Sigmoid colon (tissue), 7 donors: ENCODE measurements around the gene UROD. TPM values are rescaled to one million over a fixed set of nuclear protein-coding genes. Genes with fewer than 3 reads are reported as not detected.

Experiments used
- DNase-seq: peaks from one replicate; pipeline ENCODE4 v3.0.0-alpha.2; 2019
- H3K27ac ChIP-seq, 4 donors: fragments of 200-600 bp; sonication (generic); one replicate each; pipeline ENCODE4 v1.5.1; 2016 to 2019; ENCODE audit warnings: mild to moderate bottlenecking in 1 of 4
- H3K27me3 ChIP-seq, 3 donors: fragments of 200-600 bp; sonication (generic); one replicate each; pipeline ENCODE4 v1.5.1; 2019; ENCODE audit warnings: mild to moderate bottlenecking in 1 of 3
- H3K36me3 ChIP-seq, 4 donors: fragments of 200-600 bp; sonication (generic); one replicate each; pipeline ENCODE4 v1.5.1; 2016 to 2019
- H3K4me1 ChIP-seq, 4 donors: fragments of 200-600 bp; sonication (generic); one replicate each; pipeline ENCODE4 v1.5.1; 2017 to 2019
- H3K4me3 ChIP-seq, 4 donors: fragments of 200-600 bp; sonication (generic); one replicate each; pipeline ENCODE4 v1.5.1; 2017 to 2019; ENCODE audit warnings: mild to moderate bottlenecking in 2 of 4, moderate library complexity in 1 of 4
- H3K9me3 ChIP-seq, 4 donors: fragments of 200-600 bp in 3 of 4; sonication (generic) in 3 of 4; one replicate each; pipeline versions ENCODE4 v1.5.1 to v1.6.1; 2013 to 2019
- CTCF ChIP-seq, 4 experiments: fragments of 450-650 bp in 3 of 4; fragments of 200-600 bp in 1 of 4; IDR thresholded peaks; one replicate each; pipeline ENCODE4 v1.5.1; 2016 to 2019; ENCODE audit warnings: antibody characterized with exemption in 4 of 4, mild to moderate bottlenecking in 3 of 4, moderate library complexity in 2 of 4
- EP300 ChIP-seq, 4 donors: sonication (generic); formaldehyde crosslinking; IDR thresholded peaks; one replicate each; pipeline ENCODE4 v1.6.1; 2017; ENCODE audit warnings: antibody characterized with exemption in 4 of 4
- POLR2A ChIP-seq, 2 donors: fragments of 450-650 bp; IDR thresholded peaks; one replicate each; pipeline ENCODE4 v1.6.1; 2016; ENCODE audit warnings: antibody characterized with exemption in 2 of 2, mild to moderate bottlenecking in 2 of 2, moderate library complexity in 2 of 2
- POLR2AphosphoS5 ChIP-seq, 4 donors: sonication (generic); formaldehyde crosslinking; IDR thresholded peaks; one replicate each; pipeline ENCODE4 v1.6.1; 2017; ENCODE audit warnings: antibody characterized with exemption in 4 of 4
- WGBS, 2 donors: extraction: QIAGEN DNeasy Blood & Tissue Kit; methylation state at CpG; one replicate each; pipeline ENCODE4 v1.1.7; 2013; 5-methylcytosine and 5-hydroxymethylcytosine counted together
- intact Hi-C: fragments of 100-400 bp; cut with DNase I; formaldehyde crosslinking; loops from one replicate; pipeline ENCODE4 v1.15.1; 2023
- polyA plus RNA-seq, 3 donors: library from polyadenylated mRNA; stranded (reverse); fragments of 200-250 nt; gene quantifications; one replicate each; pipeline ENCODE4 v1.2.3, GENCODE V29; 2013
- total RNA-seq, 4 donors: library from RNA; depleted of rRNA; stranded (reverse); fragments of >200 nt; gene quantifications; one replicate each; pipeline ENCODE4 v1.1.0, GENCODE V29; 2016
- donor health status: healthy with polysubstance abuse.
- donor health status: Bipolar disorder and iron deficiency.
- donor health status: healthy.

Gene UROD
- total and polyA plus RNA-seq, 7 donors: 58.5 to 99.2 (median 73.8) TPM

DNA sequence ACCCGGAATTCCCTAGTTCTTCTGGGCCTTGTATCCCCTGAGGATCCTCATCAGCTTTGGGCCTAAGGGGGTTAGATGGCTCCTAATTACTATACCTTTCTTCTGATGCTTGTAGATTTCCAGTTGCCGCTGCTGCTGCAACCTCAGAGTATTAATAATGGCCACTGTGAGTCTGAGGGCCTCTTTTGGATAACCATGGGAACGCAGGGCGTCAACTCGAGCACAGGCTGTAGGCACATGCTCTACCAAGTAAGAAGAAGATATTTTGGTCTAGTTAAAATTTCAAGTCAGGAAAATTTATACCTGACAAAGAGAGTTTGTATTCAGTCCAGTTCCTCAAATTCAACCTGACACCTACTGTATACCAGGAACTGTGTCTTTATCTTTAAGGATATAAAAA is 28.2 kb downstream of the UROD start:
- H3K4me1 ChIP-seq: no peaks in the 10 kb centered on the region
- H3K36me3 ChIP-seq: peaks cover 0 to 21% (median 2%) of the 10 kb centered on the region in 4 donors
- H3K9me3 ChIP-seq: no peaks in the 10 kb centered on the region
- DNase-seq: no peak
- H3K4me3 ChIP-seq: no peak overlapping the region
- 96% methylated on average over 5 of the region's 5 CpGs for WGBS, 2 donors
- intact Hi-C loops: no loop called here
- no peaks in the 10 kb centered on the region for H3K27me3 ChIP-seq
- H3K27ac ChIP-seq: no peak overlapping the region
- no peak for TF ChIP-seq POLR2AphosphoS5 (IDR thresholded peaks at IDR 0.05)
- no peak for TF ChIP-seq EP300 (IDR thresholded peaks at IDR 0.05)
- TF ChIP-seq CTCF (IDR thresholded peaks at IDR 0.05): no peak
- TF ChIP-seq POLR2A (IDR thresholded peaks at IDR 0.05): no peak

- H3K36me3 ChIP-seq: peaks cover 0 to 11% (median 2%) of the 10 kb centered on the region in 4 donors
- H3K27ac ChIP-seq: no peak overlapping the region
- TF ChIP-seq POLR2AphosphoS5 (IDR thresholded peaks at IDR 0.05): no peak
- no peaks in the 10 kb centered on the region for H3K27me3 ChIP-seq
- WGBS, 2 donors: 93 to 95% methylated on average over 5 of the region's 5 CpGs
- intact Hi-C loops: no loop called here
- H3K9me3 ChIP-seq: no peaks in the 10 kb centered on the region
- no peak overlapping the region for H3K4me3 ChIP-seq
- no peak for DNase-seq
- no peaks in the 10 kb centered on the region for H3K4me1 ChIP-seq
These were observed 31.0 kb downstream of the UROD start for GRCh38 chr1:45043094-45043493.

DNA sequence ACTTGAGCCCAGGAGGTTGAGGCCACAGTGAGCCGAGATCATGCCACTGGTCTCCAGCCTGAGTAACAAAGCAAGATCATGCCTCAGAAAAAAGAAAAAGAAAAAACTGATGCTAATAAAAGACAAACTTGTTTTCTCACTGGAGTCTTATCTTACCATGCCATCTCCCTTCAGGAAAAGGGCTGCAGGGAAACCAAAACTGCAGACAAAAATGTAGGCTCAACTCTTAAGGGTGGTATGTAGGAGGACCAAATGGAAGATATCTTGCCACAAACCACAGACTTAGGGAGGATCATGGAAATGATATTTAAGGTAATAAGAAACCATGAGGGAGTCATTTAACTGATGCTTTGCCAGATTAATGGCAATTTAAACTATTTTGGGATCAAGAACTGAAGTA is 32.9 kb downstream of the UROD start:
- intact Hi-C loops: no loop called here
- 92 to 98% methylated on average over 1 of the region's 1 CpG for WGBS, 2 donors
- Histone ChIP-seq H3K4me3 (no peak overlapping the region), H3K4me1 (no peaks in the 10 kb centered on the region), H3K9me3 (no peaks in the 10 kb centered on the region), H3K36me3 (peaks cover 0 to 11% (median 2%) of the 10 kb centered on the region in 4 donors), H3K27me3 (no peaks in the 10 kb centered on the region), H3K27ac (no peak overlapping the region)
- DNase-seq: no peak
- no peak for TF ChIP-seq EP300 (IDR thresholded peaks at IDR 0.05)
- TF ChIP-seq POLR2A (IDR thresholded peaks at IDR 0.05): no peak
- TF ChIP-seq POLR2AphosphoS5 (IDR thresholded peaks at IDR 0.05): no peak
- TF ChIP-seq CTCF (IDR thresholded peaks at IDR 0.05): no peak

DNA sequence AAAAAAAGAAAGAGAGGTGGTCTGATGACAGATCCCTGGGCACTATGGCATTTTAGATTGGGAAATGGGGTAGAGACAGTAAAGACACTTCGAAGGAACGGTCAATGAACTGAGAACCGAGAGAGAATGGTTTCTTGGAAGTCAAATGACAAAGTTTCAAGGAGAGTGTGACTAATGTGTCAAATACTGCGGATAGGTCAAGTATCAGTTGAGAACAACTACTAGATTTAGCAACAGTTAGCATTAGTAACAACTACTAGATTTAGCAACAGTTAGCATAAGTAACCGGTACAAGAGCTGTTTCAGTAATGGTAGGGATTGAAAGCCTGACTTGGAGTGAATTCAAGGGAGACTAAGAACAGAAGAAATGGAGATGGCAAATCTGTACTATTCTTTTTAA is 35.0 kb downstream of the UROD start:
- H3K27ac ChIP-seq: no peak overlapping the region
- 90 to 94% methylated on average over 5 of the region's 5 CpGs for WGBS, 2 donors

More for the DNA sequence above, 35.0 kb downstream of the UROD start:
- no peaks in the 10 kb centered on the region for H3K4me1 ChIP-seq
- no peak overlapping the region for H3K4me3 ChIP-seq
- TF ChIP-seq EP300 (IDR thresholded peaks at IDR 0.05): no peak
- TF ChIP-seq POLR2AphosphoS5 (IDR thresholded peaks at IDR 0.05): no peak
- TF ChIP-seq POLR2A (IDR thresholded peaks at IDR 0.05): no peak
- TF ChIP-seq CTCF (IDR thresholded peaks at IDR 0.05): no peak
- intact Hi-C loops: no loop called here
- H3K36me3 ChIP-seq: peaks cover 0 to 16% (median 0%) of the 10 kb centered on the region in 4 donors
- DNase-seq: no peak
- H3K9me3 ChIP-seq: no peaks in the 10 kb centered on the region
- H3K27me3 ChIP-seq: no peaks in the 10 kb centered on the region
